ENCODE results near the gene MAS1.

DNA sequence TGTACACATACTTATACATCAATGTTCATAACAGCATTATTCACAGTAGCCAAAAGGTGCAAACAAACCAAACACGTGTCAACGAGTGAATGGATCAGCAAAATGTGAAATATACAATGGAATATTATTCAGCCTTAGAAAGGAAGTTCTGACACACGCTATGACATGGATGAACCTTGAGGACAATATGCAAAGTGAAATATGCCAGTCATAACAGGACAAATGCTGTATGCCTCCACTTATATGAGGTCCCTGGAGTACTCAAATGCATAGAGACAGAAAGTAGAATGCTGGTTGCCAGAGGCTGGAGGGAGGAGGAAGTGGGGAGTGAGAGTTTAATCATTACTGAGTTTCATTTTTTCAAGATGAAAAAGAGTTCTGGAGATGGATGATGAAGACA, 40.3 kb downstream of the MAS1 start:
- TF ChIP-seq, protein P1, sequence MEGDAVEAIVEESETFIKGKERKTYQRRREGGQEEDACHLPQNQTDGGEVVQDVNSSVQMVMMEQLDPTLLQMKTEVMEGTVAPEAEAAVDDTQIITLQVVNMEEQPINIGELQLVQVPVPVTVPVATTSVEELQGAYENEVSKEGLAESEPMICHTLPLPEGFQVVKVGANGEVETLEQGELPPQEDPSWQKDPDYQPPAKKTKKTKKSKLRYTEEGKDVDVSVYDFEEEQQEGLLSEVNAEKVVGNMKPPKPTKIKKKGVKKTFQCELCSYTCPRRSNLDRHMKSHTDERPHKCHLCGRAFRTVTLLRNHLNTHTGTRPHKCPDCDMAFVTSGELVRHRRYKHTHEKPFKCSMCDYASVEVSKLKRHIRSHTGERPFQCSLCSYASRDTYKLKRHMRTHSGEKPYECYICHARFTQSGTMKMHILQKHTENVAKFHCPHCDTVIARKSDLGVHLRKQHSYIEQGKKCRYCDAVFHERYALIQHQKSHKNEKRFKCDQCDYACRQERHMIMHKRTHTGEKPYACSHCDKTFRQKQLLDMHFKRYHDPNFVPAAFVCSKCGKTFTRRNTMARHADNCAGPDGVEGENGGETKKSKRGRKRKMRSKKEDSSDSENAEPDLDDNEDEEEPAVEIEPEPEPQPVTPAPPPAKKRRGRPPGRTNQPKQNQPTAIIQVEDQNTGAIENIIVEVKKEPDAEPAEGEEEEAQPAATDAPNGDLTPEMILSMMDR (IDR thresholded peaks at IDR 0.05): no peak
- TF ChIP-seq POLR2A (IDR thresholded peaks at IDR 0.05): no peak
- no peak for TF ChIP-seq EP300 (IDR thresholded peaks at IDR 0.05)

Measured in tibial nerve (tissue), 4 donors.